HUES48 (cell line): Measurements from ENCODE around the gene PNMA8B.

Experiments used
- H3K27ac ChIP-seq: one replicate; pipeline ENCODE4 v1.7.0; 2013; ENCODE audit warnings: low read depth, low read length, inconsistent platforms
- H3K27me3 ChIP-seq: 2 replicates; pipeline ENCODE4 v1.6.1; 2013; ENCODE audit warnings: mild to moderate bottlenecking, low read length; ENCODE audit not compliant: control insufficient read depth, insufficient read depth
- H3K36me3 ChIP-seq: 2 replicates; pipeline ENCODE4 v1.6.1; 2013; ENCODE audit warnings: low read length; ENCODE audit not compliant: control insufficient read depth, insufficient read depth
- H3K4me1 ChIP-seq: 2 replicates; pipeline ENCODE4 v1.6.1; 2013; ENCODE audit warnings: mild to moderate bottlenecking, low read length; ENCODE audit not compliant: control insufficient read depth, insufficient read depth
- H3K4me3 ChIP-seq: 2 replicates; pipeline ENCODE4 v1.5.1; 2013; ENCODE audit warnings: mild to moderate bottlenecking, low read depth, low read length
- H3K9ac ChIP-seq: 2 replicates; pipeline ENCODE4 v1.6.1; 2013; ENCODE audit warnings: mild to moderate bottlenecking, low read depth, low read length, moderate library complexity
- H3K9me3 ChIP-seq: 2 replicates; pipeline ENCODE4 v1.6.1; 2013; ENCODE audit warnings: low read length; ENCODE audit not compliant: control insufficient read depth, insufficient read depth

PNMA8B gene

GRCh38 chr19:46486358-46486757, 9.3 kb downstream of the PNMA8B start:
- H3K4me1 ChIP-seq = no peaks in the 10 kb centered on the region; the same call in 1 of the 2 replicates
- no peaks in the 10 kb centered on the region for H3K9me3 ChIP-seq
- H3K4me3 ChIP-seq = no peak overlapping the region
- H3K27ac ChIP-seq = no peak overlapping the region
- H3K27me3 ChIP-seq = peaks cover 45% of the 10 kb centered on the region
- H3K9ac ChIP-seq = no peak overlapping the region
- H3K36me3 ChIP-seq = no peaks in the 10 kb centered on the region

DNA sequence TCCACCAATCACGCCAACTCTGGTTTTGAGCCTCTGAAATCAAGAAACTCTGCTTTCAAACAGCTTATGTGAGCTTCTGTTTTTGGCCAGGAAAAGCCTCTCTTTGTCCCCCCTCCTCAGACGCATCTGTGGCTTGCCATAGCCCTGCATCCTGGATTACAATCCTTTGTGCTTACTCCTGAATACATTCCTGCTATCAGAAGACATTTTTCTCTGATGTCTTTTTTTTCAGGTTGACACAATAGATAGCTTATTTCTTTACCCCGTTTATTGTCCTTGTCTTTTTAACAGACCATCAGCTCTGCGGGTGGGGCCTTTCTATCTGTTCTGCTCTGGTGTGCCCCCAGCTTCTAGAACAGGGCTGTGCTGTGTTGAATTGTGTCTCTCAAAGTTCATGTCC, 11.0 kb downstream of the PNMA8B start:
- Histone ChIP-seq H3K4me1 (peaks cover 7% of the 10 kb centered on the region), H3K36me3 (no peaks in the 10 kb centered on the region), H3K4me3 (no peak overlapping the region), H3K27me3 (peaks cover 29% of the 10 kb centered on the region), H3K27ac (no peak overlapping the region), H3K9ac (no peak overlapping the region), H3K9me3 (no peaks in the 10 kb centered on the region)

GRCh38 chr19:46482631-46483030, 13.0 kb downstream of the PNMA8B start:
- Histone ChIP-seq H3K4me3 (no peak overlapping the region), H3K9me3 (no peaks in the 10 kb centered on the region), H3K27me3 (peaks cover 12% of the 10 kb centered on the region), H3K4me1 (peaks cover 7% of the 10 kb centered on the region), H3K27ac (no peak overlapping the region), H3K36me3 (no peaks in the 10 kb centered on the region), H3K9ac (no peak overlapping the region)

DNA sequence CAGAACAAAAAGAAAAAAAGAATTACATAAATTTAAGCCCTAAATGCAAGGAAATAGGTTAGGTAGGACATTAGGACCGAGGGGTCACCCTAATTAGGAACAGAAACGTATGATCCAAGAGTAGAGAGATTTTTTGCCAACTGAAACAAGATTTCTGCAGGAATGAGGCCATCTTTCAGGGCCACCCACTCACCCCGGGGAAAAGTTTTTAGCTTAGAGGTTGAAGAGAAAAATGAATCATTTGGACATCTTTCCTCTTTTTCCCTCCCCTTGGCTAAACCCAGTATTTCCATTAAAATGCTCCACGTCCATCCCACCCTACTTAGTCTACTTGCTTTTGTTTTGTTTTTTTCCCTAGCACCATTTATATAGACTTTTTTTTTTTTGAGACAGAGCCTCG, 13.7 kb downstream of the PNMA8B start:
- Histone ChIP-seq H3K4me3 (no peak overlapping the region), H3K9ac (no peak overlapping the region)

GRCh38 chr19:46481223-46481848, 14.3 kb downstream of the PNMA8B start:
- H3K9ac ChIP-seq = no peak overlapping the region
- H3K27me3 ChIP-seq = no peaks in the 10 kb centered on the region; the same call in 1 of the 2 replicates
- no peak overlapping the region for H3K27ac ChIP-seq

More for the DNA sequence above, 13.7 kb downstream of the PNMA8B start:
- no peaks in the 10 kb centered on the region for H3K36me3 ChIP-seq
- H3K9me3 ChIP-seq = no peaks in the 10 kb centered on the region
- H3K27ac ChIP-seq = no peak overlapping the region
- H3K4me1 ChIP-seq = peaks cover 7% of the 10 kb centered on the region
- H3K27me3 ChIP-seq = peaks cover 6% of the 10 kb centered on the region

GRCh38 chr19:46480415-46480814, 15.3 kb downstream of the PNMA8B start:
- Histone ChIP-seq H3K4me3 (no peak overlapping the region), H3K27me3 (no peaks in the 10 kb centered on the region), H3K4me1 (peaks cover 7% of the 10 kb centered on the region), H3K27ac (peak overlapping the region; percentile 33), H3K36me3 (no peaks in the 10 kb centered on the region), H3K9me3 (no peaks in the 10 kb centered on the region), H3K9ac (no peak overlapping the region)

More at GRCh38 chr19:46481223-46481848, 14.3 kb downstream of the PNMA8B start:
- Histone ChIP-seq H3K4me3 (no peak overlapping the region), H3K36me3 (no peaks in the 10 kb centered on the region), H3K4me1 (peaks cover 7% of the 10 kb centered on the region), H3K9me3 (no peaks in the 10 kb centered on the region)

GRCh38 chr19:46478356-46478986, 17.2 kb downstream of the PNMA8B start:
- H3K4me3 ChIP-seq = no peak overlapping the region
- H3K9ac ChIP-seq = no peak overlapping the region
- no peaks in the 10 kb centered on the region for H3K27me3 ChIP-seq
- H3K27ac ChIP-seq = no peak overlapping the region
- H3K4me1 ChIP-seq = peaks cover 7% of the 10 kb centered on the region
- H3K9me3 ChIP-seq = no peaks in the 10 kb centered on the region
- H3K36me3 ChIP-seq = no peaks in the 10 kb centered on the region

GRCh38 chr19:46475986-46476385, 19.7 kb downstream of the PNMA8B start:
- H3K4me3 ChIP-seq = no peak overlapping the region
- H3K36me3 ChIP-seq = no peaks in the 10 kb centered on the region
- no peaks in the 10 kb centered on the region for H3K9me3 ChIP-seq
- peaks cover 7% of the 10 kb centered on the region for H3K4me1 ChIP-seq
- H3K27me3 ChIP-seq = peaks cover 4% of the 10 kb centered on the region; the same call in 1 of the 2 replicates
- H3K27ac ChIP-seq = no peak overlapping the region
- no peak overlapping the region for H3K9ac ChIP-seq

GRCh38 chr19:46474211-46474610, 21.5 kb downstream of the PNMA8B start:
- Histone ChIP-seq H3K9me3 (no peaks in the 10 kb centered on the region), H3K36me3 (no peaks in the 10 kb centered on the region)

GRCh38 chr19:46472592-46472991, 23.1 kb downstream of the PNMA8B start:
- Histone ChIP-seq H3K36me3 (peaks cover 9% of the 10 kb centered on the region), H3K4me1 (0 out of 2 replicates have a peak, but pooled peaks cover 7% of the 10 kb centered on the region), H3K27me3 (peaks cover 4% of the 10 kb centered on the region; the same call in 1 of the 2 replicates), H3K4me3 (no peak overlapping the region), H3K9me3 (no peaks in the 10 kb centered on the region), H3K27ac (no peak overlapping the region), H3K9ac (no peak overlapping the region)

More at GRCh38 chr19:46474211-46474610, 21.5 kb downstream of the PNMA8B start:
- 0 out of 2 replicates have a peak, but pooled peaks cover 7% of the 10 kb centered on the region for H3K4me1 ChIP-seq
- peaks cover 4% of the 10 kb centered on the region; the same call in 1 of the 2 replicates for H3K27me3 ChIP-seq
- no peak overlapping the region for H3K27ac ChIP-seq
- H3K4me3 ChIP-seq = no peak overlapping the region
- no peak overlapping the region for H3K9ac ChIP-seq

- H3K4me1 ChIP-seq = 0 out of 2 replicates have a peak, but pooled peaks cover 7% of the 10 kb centered on the region
- no peak overlapping the region for H3K27ac ChIP-seq
- no peak overlapping the region for H3K9ac ChIP-seq
- no peaks in the 10 kb centered on the region for H3K9me3 ChIP-seq
- peaks cover 13% of the 10 kb centered on the region for H3K36me3 ChIP-seq
- H3K4me3 ChIP-seq = peak overlapping the region; percentile 70
- peaks cover 4% of the 10 kb centered on the region; the same call in 1 of the 2 replicates for H3K27me3 ChIP-seq
Observed at GRCh38 chr19:46471811-46472543, 23.7 kb downstream of the PNMA8B start.
